Measurements from ENCODE around the gene FBLN2. TPM values are rescaled to one million over a fixed set of nuclear protein-coding genes. Genes with fewer than 3 reads are reported as not detected.

FBLN2 gene
- total and polyA plus RNA-seq, 2 of the 13 experiments (the other 11 are each of a cell fraction or from before 2014, with no cell fraction given) = not detected

DNA sequence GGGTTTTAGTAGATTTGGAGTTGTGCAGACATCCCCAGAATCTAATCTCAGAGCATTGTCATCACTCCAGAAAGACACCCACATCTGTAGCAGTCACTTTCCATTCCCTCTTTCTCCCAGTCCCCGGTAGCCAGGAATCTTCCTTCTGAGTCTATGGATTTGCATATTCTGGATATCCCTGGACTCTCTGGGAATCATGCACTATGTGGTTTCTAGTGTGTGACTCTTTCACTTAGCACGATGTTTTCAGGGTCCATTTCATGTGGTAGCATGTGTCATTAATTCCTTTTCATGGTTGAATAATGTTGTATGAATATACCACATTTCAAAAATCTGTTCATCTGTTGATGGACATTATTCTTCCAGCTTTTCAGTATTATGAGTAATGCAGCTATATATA, 29.3 kb downstream of the FBLN2 start:
- Histone ChIP-seq H3K27me3 (ENCODE audit: control insufficient read depth in 1 of 2, insufficient read depth in 2 of 2, low read length in 2 of 2) (peaks cover 7 to 48% of the 10 kb centered on the region in 2 experiments; a peak in 4 of 5 replicates), H3K4me3 (replicated peaks in 1 of 3; ENCODE audit: insufficient read depth in 1 of 3, low read depth in 2 of 3, low read length in 3 of 3) (no peak overlapping the region), H3K36me3 (replicated peaks in 1 of 2; ENCODE audit: control insufficient read depth in 1 of 2, insufficient read depth in 2 of 2, low read length in 2 of 2) (no peaks in the 10 kb centered on the region), H3K79me2 (ENCODE audit: insufficient read depth, low read length) (no peaks in the 10 kb centered on the region), H4K20me1 (ENCODE audit: insufficient read depth, low read length) (no peaks in the 10 kb centered on the region), H3K4me1 (ENCODE audit: insufficient read depth, low read length) (peaks cover 6% of the 10 kb centered on the region; the same call in 1 of the 2 replicates), H3K9me3 (ENCODE audit: low read length) (no peaks in the 10 kb centered on the region), H2AFZ (ENCODE audit: low read length) (no peak overlapping the region), H3K27ac (ENCODE audit: extremely low read length, insufficient read depth, low read length) (no peak overlapping the region), H3K9ac (ENCODE audit: insufficient read depth, low read depth, low read length) (no peak overlapping the region), H3K4me2 (ENCODE audit: low read depth, low read length) (no peak overlapping the region)
- FAIRE-seq = no peak
- in situ Hi-C loops (cut with HindIII; ENCODE audit: extremely low pct_ligation_motif_present, low pct_unique_long_range_greater_than_20kb) = no loop called here
- no peak for DNase-seq (ENCODE audit: low spot score)
- intact Hi-C loops (cut with micrococcal nuclease; ENCODE audit: unreplicated experiment) = no loop called here
- no peak for ATAC-seq
- ChIA-PET POLR2A (no interaction called here), CTCF (ENCODE audit: low intra/inter-chr PET ratio, low total read pairs) (no interaction called here)
- WGBS (ENCODE audit: low lambda C conversion rate) = 25% methylated on average over 2 of the region's 2 CpGs
- TF ChIP-seq POLR2AphosphoS5 (IDR thresholded peaks at IDR 0.05; ENCODE audit: low read depth, low read length) (no peak), RXRA (CRISPR knock-in tag; IDR thresholded peaks at IDR 0.05) (no peak), SALL1 (CRISPR knock-in tag; IDR thresholded peaks at IDR 0.05) (no peak), ZBTB3 (CRISPR knock-in tag; IDR thresholded peaks at IDR 0.05; ENCODE audit: borderline replicate concordance, low read depth) (no peak), TFE3 (CRISPR knock-in tag; IDR thresholded peaks at IDR 0.05) (no peak), LBX2 (CRISPR knock-in tag; IDR thresholded peaks at IDR 0.05; ENCODE audit: borderline replicate concordance) (no peak), ZNF329 (CRISPR knock-in tag; IDR thresholded peaks at IDR 0.05; ENCODE audit: low read depth) (no peak), JUN (CRISPR knock-in tag; IDR thresholded peaks at IDR 0.05) (no peak), ZFP1 (CRISPR knock-in tag; IDR thresholded peaks at IDR 0.05) (no peak), NR2C2 (CRISPR knock-in tag; IDR thresholded peaks at IDR 0.05; ENCODE audit: borderline replicate concordance) (no peak), EED (CRISPR knock-in tag; IDR thresholded peaks at IDR 0.05) (no peak), NONO (IDR thresholded peaks at IDR 0.05) (no peak), NONO (CRISPR knock-in tag; conservative IDR thresholded peaks at IDR 0.05) (no peak), ZBTB21 (CRISPR knock-in tag; IDR thresholded peaks at IDR 0.05) (no peak)
- BruUV-seq (replicated peaks) = no TSS peak

Measured in HepG2 (cell line).